ENCODE data around the gene P4HA2. TPM values are rescaled to one million over a fixed set of nuclear protein-coding genes. Genes with fewer than 3 reads are reported as not detected.

P4HA2 gene
- polyA plus RNA-seq, 1 experiment: 435 TPM

DNA sequence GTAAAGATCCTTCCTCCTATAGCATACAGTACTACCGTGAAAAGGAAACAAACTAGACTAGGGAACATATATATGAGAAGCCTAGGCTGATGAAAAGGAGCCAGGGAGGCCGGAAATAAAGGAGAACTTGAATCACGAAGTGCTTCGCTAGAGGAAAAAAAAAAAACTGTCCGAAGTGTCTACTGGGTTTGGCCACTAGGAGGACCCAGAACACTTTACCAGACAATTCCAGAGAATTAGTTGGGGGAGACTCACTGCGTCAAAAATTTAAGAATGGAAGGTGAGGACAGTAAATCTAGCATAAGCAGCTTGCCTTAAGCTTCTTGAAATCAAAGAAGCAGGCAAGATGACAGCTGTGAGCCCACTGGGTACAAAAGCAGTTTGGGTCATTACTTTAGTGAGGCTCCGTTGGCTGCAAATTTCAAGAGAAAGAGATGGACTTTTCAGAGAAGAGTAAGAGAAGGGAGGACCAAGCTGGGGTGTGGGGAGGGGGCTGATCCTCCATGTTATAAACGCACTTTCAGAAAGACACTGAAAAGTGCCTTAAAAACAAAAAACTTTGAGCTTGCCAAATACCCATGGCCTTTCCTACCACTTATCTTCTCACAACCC lies 47.4 kb downstream of the P4HA2 start:
- POLR2A ChIA-PET: no interaction called here
- Histone ChIP-seq H3K4me3 (ENCODE audit: low read depth, low read length) (no peak overlapping the region), H3K27me3 (ENCODE audit: control insufficient read depth, insufficient read depth, low read length) (no peaks in the 10 kb centered on the region), H3K36me3 (ENCODE audit: control insufficient read depth, insufficient read depth, low read length) (no peaks in the 10 kb centered on the region)
- DNase-seq (ENCODE audit: low read depth): peak; percentile 19
- CTCF ChIA-PET: interaction anchor here (0.6 to 4.5 kb wide), 33 partner anchors 9 to 855 kb away, joined by 3 to 33 read pairs (median 4); no protein-coding TSS in a partner anchor
- TF ChIP-seq, protein P1, sequence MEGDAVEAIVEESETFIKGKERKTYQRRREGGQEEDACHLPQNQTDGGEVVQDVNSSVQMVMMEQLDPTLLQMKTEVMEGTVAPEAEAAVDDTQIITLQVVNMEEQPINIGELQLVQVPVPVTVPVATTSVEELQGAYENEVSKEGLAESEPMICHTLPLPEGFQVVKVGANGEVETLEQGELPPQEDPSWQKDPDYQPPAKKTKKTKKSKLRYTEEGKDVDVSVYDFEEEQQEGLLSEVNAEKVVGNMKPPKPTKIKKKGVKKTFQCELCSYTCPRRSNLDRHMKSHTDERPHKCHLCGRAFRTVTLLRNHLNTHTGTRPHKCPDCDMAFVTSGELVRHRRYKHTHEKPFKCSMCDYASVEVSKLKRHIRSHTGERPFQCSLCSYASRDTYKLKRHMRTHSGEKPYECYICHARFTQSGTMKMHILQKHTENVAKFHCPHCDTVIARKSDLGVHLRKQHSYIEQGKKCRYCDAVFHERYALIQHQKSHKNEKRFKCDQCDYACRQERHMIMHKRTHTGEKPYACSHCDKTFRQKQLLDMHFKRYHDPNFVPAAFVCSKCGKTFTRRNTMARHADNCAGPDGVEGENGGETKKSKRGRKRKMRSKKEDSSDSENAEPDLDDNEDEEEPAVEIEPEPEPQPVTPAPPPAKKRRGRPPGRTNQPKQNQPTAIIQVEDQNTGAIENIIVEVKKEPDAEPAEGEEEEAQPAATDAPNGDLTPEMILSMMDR (IDR thresholded peaks at IDR 0.05; ENCODE audit: insufficient read depth, low read depth, low read length): peak; percentile 83

- no peak overlapping the region for H3K4me3 ChIP-seq (ENCODE audit: low read depth, low read length)
- TF ChIP-seq, protein P1 (IDR thresholded peaks at IDR 0.05; ENCODE audit: insufficient read depth, low read depth, low read length): no peak
- no peaks in the 10 kb centered on the region for H3K36me3 ChIP-seq (ENCODE audit: control insufficient read depth, insufficient read depth, low read length)
- CTCF ChIA-PET: interaction anchor here (0.6 to 4.5 kb wide), 21 partner anchors 9 to 854 kb away, joined by 3 to 33 read pairs (median 4); no protein-coding TSS in a partner anchor
- no peak for DNase-seq (ENCODE audit: low read depth)
- no peaks in the 10 kb centered on the region for H3K27me3 ChIP-seq (ENCODE audit: control insufficient read depth, insufficient read depth, low read length)
- POLR2A ChIA-PET: no interaction called here
Measured at GRCh38 chr5:132179405-132179804, 48.2 kb downstream of the P4HA2 start.

GRCh38 chr5:132177691-132178149 lies 49.9 kb downstream of the P4HA2 start:
- TF ChIP-seq, protein P1 (IDR thresholded peaks at IDR 0.05; ENCODE audit: insufficient read depth, low read depth, low read length): no peak
- H3K27me3 ChIP-seq (ENCODE audit: control insufficient read depth, insufficient read depth, low read length): no peaks in the 10 kb centered on the region
- ChIA-PET POLR2A (no interaction called here), CTCF (interaction anchor here (0.6 to 4.5 kb wide), 2 partner anchors 110 to 114 kb away, joined by 3 to 33 read pairs; no protein-coding TSS in a partner anchor)
- no peaks in the 10 kb centered on the region for H3K36me3 ChIP-seq (ENCODE audit: control insufficient read depth, insufficient read depth, low read length)
- H3K4me3 ChIP-seq (ENCODE audit: low read depth, low read length): no peak overlapping the region
- no peak for DNase-seq (ENCODE audit: low read depth)

DNA sequence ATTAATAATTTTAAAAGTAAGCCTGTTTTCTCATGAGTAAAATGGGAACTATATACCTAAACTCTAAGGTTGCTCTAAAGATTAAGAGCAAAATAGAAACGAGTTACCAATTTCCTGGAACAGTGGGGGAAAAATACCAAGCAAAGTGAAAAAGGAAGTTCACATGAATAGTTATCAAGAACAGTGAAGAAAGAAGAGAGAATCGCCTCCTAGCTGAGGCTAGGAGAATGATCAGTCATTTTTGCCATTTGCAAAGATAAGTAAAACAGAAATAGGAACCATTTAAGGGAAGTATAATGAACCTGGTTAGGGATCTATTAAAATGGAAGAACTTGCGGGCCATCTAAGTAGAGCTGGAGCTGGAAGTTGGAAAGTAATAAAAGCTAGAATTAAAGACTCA lies 50.7 kb downstream of the P4HA2 start:
- POLR2A ChIA-PET: no interaction called here
- no peak overlapping the region for H3K4me3 ChIP-seq (ENCODE audit: low read depth, low read length)
- CTCF ChIA-PET: interaction anchor here (0.6 kb wide), 1 partner anchor 110 kb away, joined by 3 read pairs; no protein-coding TSS in a partner anchor
- TF ChIP-seq, protein P1 (IDR thresholded peaks at IDR 0.05; ENCODE audit: insufficient read depth, low read depth, low read length): peak; percentile 35; the same call in 1 of the 2 replicates
- no peaks in the 10 kb centered on the region for H3K27me3 ChIP-seq (ENCODE audit: control insufficient read depth, insufficient read depth, low read length)
- H3K36me3 ChIP-seq (ENCODE audit: control insufficient read depth, insufficient read depth, low read length): no peaks in the 10 kb centered on the region
- no peak for DNase-seq (ENCODE audit: low read depth)

DNA sequence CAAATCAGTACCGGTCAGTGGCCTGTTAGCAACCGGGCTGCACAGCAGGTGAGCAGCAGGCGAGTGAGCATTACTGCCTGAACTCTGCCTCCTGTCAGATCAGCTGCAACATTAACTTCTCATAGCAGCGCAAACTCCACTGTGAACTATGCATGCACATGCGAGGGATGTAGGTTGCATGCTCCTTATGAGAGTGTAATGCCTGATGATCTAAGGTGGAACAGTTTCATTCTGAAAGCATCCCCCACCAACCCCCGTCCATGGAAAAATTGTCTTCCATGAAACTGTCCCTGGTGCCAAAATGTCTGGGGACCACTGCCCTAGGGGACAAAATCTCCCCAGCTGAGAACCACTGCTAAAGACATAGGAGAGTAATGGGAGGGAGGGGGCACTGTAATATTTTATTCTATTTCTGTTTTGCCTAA lies 51.1 kb downstream of the P4HA2 start:
- DNase-seq (ENCODE audit: low read depth): no peak
- ChIA-PET CTCF (no interaction called here), POLR2A (no interaction called here)
- Histone ChIP-seq H3K36me3 (ENCODE audit: control insufficient read depth, insufficient read depth, low read length) (no peaks in the 10 kb centered on the region), H3K4me3 (ENCODE audit: low read depth, low read length) (no peak overlapping the region), H3K27me3 (ENCODE audit: control insufficient read depth, insufficient read depth, low read length) (no peaks in the 10 kb centered on the region)
- TF ChIP-seq, protein P1 (IDR thresholded peaks at IDR 0.05; ENCODE audit: insufficient read depth, low read depth, low read length): no peak
